Measurements from ENCODE around the gene ATP2C2.
"Not testable (repeated sequence)": the region's sequence is repeated elsewhere in the genome, so short reads cannot be mapped to it uniquely, and the experiment has no call there.

ATP2C2 gene

GRCh38 chr16:84399912-84400311 lies 31.6 kb downstream of the ATP2C2 start:
- DNase-seq: not testable (repeated sequence)

DNA sequence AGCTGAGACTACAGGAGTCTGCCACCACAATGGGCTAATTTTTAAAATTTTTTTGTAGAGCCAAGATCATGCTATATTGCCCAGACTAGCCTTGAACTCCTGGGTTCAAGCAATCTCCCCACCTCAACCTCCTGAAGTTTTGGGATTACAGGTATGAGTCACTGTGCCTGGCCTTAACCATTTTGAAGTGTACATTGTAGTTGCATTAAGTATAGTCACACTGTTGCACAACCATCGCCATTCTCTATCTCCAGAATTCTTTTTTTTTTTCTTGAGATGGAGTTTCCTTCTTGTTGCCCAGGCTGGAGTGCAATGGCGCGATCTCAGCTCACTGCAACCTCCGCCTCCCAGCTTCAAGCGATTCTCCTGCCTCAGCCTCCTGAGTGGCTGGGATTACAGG lies 35.1 kb downstream of the ATP2C2 start:
- not testable (repeated sequence) for DNase-seq

DNA sequence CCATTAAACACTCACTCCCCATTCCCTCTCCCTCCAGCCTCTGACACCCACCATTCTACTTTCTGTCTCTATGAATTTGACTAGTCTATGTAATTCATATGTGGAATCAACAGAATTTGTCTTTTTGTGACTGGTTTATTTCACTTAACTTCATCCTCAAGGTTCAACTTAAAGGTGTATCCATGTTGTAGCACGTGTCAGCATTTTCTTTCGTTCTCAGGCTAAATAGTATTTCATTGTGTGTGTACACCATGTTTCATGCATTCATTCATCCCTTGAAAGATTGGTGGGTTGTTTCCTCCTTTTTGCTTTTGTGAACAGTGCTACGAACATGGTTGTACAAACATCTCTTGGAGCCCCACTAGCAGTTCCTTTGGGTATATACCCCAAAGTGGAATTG lies 36.0 kb downstream of the ATP2C2 start:
- no peak for DNase-seq

DNA sequence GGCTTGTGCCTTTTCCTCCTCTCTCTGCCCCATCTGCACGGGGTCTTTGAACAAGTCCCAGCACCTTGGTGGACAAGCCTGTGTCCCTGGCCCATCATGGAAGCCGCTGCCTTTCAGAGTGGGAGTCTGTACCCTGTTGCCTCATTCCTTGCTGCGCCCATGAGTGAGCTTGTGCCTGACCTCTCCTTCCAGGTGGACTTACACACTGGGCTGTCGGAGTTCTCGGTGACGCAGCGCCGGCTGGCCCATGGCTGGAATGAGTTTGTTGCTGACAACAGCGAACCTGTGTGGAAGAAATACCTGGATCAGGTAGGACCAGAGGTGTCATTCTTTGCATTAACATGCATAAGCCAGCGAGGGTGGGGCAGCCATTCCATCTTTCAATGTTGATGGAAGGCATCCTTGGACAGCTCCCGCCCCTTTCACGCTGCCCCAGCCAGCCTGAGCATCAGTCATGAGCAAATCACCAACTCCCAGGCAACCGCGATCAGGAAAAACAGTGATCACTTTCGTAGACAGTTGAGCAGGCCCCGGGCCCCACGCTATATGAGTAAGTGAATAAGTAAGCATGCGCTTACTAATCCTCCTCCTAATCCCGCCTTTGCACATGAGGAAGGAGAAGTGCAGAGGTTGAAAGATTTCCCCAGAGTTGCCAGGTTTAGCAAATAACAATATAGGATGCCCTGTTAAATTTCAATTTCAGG lies 36.8 kb downstream of the ATP2C2 start:
- no peak for DNase-seq

- no peak for DNase-seq
These were observed 37.9 kb downstream of the ATP2C2 start for GRCh38 chr16:84406006-84406963.

- no peak for DNase-seq
These were observed 39.4 kb downstream of the ATP2C2 start for GRCh38 chr16:84407588-84408313.

DNA sequence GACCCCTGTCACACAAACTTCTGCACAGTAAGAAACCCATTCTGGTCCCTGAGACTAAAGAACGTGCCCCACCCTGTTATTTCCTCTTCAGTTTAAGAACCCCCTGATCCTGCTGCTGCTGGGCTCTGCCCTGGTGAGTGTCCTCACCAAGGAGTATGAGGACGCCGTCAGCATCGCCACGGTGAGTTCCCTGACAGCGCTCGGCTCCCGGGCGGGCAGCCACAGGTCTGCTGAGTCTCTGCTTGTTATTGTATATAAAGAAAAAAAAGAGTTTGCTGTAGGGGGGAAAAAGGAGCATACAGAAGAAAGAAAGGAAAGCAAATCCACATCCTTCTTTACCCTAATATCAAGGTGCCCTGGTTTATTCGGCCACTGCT lies 40.0 kb downstream of the ATP2C2 start:
- no peak for DNase-seq

DNA sequence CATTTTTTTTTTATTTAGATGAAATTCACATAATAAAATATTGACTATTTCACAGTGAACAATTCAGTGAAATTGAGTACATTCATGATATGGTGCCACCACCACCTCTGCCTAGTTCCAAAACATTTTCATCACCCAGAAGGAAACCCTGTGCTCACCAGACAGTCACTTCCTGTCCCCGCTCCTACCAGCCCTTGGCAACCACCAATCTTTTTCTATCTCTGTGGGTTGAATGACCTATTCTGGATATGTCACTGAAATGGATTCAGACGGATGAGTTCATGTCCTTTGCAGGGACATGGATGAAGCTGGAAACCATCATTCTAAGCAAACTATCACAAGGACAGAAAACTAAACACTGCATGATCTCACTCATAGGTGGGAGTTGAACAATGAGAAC lies 40.5 kb downstream of the ATP2C2 start:
- DNase-seq: no peak

- no peak for DNase-seq
These were observed 42.2 kb downstream of the ATP2C2 start for GRCh38 chr16:84410361-84411138.

GRCh38 chr16:84411768-84412167 lies 43.4 kb downstream of the ATP2C2 start:
- no peak for DNase-seq

- no peak for DNase-seq
These were observed 43.9 kb downstream of the ATP2C2 start for GRCh38 chr16:84412262-84412661.

DNA sequence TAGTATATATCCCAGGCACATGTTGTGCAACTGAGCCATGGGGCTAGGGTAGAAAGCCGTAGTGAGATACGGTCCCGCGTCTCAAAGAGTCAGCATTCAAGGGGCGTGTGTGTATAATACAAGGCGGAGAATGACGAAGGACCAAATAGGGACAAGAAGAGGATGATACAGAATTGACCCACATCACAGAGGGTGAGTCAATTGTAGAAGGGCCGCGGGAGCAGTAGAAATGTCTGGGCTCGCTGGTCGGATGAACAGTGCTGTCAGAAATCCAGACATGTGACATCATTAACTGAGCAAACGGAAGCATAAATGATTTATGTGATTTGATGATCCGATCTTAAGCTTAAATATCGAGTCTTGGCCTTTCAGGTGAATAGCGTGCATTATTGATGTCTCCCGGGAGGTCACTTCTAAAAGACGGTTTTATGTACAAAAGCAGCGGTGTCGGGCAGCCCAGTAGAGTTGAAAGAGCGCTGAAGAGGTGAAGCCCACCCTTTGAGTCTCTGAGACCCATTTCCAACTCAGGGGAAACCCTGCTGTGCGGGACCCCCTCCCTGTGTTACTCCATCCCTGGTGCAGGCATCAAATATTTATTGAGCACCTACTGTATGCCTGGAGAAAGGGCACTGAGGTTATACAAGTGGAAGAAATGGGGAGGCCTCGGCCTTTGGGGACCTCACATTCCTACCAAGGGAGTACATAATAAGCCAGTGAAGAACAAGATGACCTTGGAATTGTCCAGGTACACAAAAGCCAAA lies 45.1 kb downstream of the ATP2C2 start:
- no peak for DNase-seq

DNA sequence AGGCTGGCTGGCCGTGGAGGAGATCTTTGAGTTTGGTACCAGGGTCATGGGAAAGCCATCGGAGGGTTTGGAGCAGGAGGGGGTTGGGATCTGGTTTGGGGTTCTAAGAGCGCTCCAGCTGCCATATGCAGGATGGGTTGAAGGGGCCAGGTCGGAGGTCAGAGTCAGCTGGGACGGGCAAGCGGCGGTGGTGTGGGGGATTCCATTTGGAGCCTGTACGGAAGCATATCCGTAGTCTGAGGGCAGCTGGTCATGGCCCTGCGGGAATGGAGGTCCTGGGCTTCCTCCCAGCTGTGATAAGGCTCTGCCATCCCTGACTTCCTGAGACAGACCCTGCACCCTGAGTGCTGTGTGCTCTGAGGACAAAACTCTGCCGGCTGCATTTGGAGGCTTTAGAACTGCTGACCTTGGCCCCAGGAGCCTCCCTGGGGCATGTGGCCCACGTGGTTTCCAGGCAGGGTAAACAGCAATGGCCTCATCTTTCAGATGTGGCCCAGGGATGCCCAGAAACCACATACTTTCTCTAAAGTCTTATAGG lies 46.5 kb downstream of the ATP2C2 start:
- DNase-seq: no peak

- DNase-seq: no peak
These were observed 48.3 kb downstream of the ATP2C2 start for GRCh38 chr16:84416407-84417321.

- no peak for DNase-seq
These were observed 49.9 kb downstream of the ATP2C2 start for GRCh38 chr16:84418056-84418849.

DNA sequence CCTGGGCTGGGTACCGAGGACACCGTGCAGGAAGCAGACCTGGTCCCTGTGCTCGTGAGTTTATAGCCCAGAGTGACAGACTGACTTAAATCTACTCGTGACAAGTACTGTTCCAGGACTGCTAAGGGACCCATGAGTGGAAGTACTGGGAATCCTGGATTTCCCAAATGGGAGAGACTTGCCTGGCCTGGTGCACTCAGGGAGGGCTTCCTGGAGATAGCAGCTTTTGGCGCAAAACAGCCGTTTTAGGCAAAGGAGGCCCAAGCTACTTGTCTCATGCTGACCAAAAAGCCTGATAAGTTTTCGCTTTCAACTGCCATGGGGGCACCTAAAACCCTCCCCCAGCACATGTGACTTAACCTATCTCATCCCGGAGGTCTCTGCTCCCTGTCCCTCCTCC lies 51.4 kb downstream of the ATP2C2 start:
- no peak for DNase-seq

DNA sequence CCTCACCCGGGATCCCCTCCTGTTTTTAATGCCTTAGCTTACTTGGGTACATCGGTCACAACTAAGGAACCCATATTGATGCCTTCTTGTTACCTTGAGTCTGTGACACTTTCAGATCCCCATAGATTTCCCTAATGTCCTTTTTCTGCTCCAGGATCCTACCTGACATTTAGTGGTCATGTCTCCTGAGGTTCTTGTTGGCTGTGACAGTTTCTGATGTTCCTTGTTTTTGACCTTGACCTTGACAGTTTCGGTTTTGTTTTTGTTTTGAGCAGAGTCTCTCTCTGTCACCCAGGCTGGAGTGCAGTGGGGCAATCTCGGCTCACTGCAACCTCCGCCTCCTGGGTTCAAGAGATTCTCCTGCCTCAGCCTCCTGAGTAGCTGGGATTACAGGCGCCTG lies 52.2 kb downstream of the ATP2C2 start:
- DNase-seq: not testable (repeated sequence)

- no peak for DNase-seq
These were observed 53.0 kb downstream of the ATP2C2 start for GRCh38 chr16:84421081-84421937.

GRCh38 chr16:84421938-84422220 lies 53.5 kb downstream of the ATP2C2 start:
- DNase-seq: no peak

Measured in hematopoietic multipotent progenitor cell treated with erythropoietin and hydrocortisone succinate and interleukin-3 and kit ligand, for 4 days (in vitro differentiated cells).